GM12801 (cell line): ENCODE measurements around the gene CASP10.

ENCODE experiments used
- TF ChIP-seq, protein P1 (sequence below): IDR thresholded peaks from one replicate; pipeline ENCODE4 v1.5.1; 2011; ENCODE audit warnings: control low read depth; ENCODE audit not compliant: insufficient read length; ENCODE audit errors: extremely low read depth

Gene CASP10, protein sequence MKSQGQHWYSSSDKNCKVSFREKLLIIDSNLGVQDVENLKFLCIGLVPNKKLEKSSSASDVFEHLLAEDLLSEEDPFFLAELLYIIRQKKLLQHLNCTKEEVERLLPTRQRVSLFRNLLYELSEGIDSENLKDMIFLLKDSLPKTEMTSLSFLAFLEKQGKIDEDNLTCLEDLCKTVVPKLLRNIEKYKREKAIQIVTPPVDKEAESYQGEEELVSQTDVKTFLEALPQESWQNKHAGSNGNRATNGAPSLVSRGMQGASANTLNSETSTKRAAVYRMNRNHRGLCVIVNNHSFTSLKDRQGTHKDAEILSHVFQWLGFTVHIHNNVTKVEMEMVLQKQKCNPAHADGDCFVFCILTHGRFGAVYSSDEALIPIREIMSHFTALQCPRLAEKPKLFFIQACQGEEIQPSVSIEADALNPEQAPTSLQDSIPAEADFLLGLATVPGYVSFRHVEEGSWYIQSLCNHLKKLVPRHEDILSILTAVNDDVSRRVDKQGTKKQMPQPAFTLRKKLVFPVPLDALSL

DNA sequence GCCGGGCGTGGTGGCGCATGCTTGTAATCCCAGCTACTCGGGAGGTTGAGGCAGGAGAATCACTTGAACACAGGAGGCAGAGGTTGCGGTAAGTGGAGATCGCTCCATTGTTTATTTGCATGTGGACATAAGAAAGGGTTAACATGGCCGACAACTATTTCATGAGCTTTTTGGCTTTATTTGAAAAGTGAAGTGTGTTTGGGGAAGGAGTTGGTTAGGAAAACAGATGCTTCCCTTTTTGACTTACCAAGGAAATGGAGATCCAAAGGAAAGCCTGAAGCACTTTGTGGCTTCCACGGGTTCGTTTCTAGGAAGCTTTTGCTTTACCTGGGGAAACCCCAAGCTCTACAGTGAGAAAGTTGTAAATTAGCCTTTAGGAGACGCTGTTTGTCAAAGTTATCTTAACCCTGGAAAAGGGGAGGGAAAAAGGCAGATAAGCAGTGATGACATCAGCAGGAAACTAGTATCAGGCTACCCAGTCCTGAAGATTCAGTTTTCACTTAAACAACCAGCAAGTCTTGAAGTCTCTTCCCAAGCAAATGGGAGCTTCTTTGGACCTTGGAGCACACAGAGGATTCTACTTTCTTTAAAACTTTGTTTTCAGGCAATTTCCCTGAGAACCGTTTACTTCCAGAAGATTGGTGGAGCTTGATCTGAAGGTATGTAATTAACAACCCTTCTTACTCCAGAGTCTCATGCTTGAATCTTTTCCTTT lies at the start of gene CASP10:
CASP10 (plus strand) TSS at position 492 of the 715 bp plus-strand sequence. CDS start 2,637 bp downstream, outside the sequence.
- TF ChIP-seq, protein P1, sequence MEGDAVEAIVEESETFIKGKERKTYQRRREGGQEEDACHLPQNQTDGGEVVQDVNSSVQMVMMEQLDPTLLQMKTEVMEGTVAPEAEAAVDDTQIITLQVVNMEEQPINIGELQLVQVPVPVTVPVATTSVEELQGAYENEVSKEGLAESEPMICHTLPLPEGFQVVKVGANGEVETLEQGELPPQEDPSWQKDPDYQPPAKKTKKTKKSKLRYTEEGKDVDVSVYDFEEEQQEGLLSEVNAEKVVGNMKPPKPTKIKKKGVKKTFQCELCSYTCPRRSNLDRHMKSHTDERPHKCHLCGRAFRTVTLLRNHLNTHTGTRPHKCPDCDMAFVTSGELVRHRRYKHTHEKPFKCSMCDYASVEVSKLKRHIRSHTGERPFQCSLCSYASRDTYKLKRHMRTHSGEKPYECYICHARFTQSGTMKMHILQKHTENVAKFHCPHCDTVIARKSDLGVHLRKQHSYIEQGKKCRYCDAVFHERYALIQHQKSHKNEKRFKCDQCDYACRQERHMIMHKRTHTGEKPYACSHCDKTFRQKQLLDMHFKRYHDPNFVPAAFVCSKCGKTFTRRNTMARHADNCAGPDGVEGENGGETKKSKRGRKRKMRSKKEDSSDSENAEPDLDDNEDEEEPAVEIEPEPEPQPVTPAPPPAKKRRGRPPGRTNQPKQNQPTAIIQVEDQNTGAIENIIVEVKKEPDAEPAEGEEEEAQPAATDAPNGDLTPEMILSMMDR, result no peak

DNA sequence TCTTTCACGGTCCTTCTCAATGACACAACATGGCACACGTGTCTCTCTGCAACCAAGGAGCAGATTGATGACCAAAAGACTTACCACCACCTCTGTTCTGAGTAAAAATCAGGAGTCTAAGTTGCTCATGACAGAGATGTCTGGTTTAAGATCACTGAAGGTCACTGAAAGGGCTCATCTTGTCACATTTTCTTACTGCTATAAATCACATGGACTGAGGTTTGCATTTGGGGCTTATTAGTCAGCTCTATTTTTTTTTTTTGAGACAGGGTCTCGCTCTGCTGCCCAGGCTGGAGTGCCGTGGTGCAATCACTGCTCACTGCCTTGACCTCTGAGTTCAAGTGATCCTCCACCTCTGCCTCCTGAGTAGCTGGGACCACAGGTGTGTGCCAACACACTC lies 47.6 kb upstream of the CASP10 start:
- TF ChIP-seq, protein P1, result no peak

DNA sequence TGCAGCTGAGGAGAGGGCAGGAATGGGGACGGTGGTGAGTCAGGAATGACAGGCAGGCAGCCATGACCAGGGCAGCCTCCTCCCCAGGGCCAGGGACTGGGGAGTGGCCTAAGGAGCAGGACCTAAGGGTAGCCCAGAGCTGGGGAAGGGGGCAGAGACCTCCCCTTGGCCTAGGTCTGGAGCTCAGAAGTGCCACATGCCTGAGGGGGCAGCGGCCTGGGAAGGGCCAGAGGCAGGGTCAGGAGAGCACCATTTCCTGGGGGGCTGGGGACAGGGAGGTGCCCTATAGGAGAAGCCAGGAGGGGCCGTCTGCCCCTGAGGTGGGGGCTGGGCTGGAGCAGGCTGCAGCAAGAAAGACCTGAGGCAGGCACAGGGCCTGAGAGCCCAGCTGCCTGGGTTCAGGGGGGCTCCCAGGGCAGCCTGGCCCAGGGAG lies 46.0 kb upstream of the CASP10 start:
- TF ChIP-seq, protein P1, result no peak

DNA sequence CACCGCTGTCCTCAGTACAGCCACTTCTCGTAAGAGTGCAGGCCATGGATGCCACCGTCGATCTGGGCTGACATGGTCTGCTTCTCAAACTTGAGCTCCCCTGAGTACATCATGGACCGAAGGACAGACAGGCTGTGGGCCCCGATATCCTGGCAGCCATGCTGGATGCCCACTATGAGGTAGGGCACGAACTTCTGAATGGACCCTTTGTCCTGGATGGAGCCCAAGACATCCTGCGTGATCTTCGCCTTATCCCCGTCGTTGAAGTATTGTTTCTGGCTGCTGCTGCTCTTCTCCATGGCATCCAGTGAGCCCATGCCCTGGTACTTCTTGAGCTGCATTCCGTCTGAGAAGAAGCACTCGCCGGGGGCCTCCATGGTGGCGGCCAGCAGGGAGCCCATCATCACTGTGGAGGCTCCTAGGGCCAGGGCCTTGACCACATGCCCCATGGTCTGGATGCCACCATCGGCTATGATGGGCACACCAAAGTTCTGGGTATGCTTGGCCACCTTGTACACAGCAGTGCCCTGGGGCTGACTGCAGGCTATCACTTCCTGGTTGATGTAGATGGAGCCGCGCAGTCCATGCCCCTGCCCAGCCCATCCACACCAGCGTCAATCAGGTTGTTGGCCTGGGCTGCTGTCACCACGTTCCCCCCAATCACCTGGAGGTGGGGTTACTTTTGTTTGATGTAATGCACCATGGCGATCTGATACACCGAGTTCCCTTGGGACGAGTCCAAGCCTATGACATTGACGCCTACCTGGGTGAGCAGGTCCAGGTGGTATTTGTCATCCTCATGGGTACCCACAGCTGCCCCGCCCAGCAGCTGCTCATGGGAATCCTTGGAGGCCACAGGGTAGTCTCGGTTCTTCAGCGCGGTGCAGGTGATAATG lies 45.2 kb upstream of the CASP10 start:
- TF ChIP-seq, protein P1, result no peak

DNA sequence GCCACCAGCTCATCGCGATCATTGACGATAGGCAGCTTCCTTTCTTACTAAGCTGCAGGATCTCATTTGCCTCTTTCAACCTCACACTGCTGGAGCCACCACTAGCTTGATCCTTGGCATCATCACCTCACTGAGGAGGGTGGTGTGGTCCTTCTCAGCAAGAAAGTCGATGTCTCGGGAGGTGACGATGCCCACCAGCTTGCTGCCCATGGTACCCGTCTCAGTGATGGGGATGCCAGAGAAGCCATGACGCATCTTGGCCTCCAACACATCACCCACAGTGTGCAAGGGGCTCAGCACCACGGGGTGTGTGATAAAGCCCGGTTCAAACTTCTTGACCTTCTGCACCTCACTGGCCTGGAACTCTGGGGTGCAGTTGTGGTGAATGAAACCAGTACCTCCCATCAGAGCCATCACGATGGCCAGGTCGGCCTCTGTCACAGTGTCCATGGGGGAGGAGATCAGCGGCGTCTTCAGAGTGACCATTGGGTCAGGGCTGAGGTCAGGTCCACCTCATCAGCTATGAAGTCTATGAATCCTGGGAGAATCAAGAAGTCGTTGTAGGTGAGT lies 44.5 kb upstream of the CASP10 start:
- TF ChIP-seq, protein P1, result no peak

DNA sequence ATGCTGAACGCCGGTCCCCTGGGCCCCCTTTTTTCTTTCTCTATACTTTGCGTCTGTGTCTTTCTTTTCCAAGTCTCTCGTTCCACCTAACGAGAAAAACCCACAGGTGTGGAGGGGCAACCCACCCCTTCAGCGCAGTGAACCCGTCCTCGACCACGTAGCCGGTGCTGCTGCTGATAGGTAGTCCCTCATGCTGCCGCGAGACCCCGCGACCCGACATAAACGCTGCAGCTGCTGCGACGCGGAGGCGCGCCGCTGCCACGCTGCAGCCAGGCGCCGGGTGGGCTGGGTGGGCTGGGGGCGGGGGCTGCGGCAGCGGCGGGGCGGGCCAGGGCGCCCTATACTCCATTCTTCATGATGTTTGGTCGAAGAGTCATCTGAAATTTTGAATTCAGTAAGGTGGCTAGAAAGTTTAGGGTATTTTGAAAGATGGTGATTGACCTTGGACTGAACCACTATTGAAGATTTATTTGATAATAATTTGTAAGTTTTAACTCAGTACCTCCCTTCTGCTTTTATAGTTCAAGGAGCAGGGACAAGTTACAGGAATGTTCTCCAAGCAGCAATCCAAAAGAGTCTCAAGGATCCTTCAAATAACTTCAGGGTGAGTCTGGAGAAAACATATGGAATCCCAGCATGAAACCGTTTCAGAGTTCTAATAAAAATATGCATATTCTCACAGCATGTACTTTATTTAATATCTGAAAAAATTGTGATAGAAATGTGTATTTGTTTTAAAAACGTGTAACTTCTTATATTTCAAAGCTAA lies 42.9 kb upstream of the CASP10 start:
- TF ChIP-seq, protein P1, result no peak
